GM23338 (cell line): ENCODE measurements around the gene SPIRE2.

ENCODE experiments used
- EZH2 ChIP-seq: fragments of 200-600 bp; sonication (generic); IDR thresholded peaks from one replicate; pipeline ENCODE4 v1.8.0; 2017; ENCODE audit warnings: antibody characterized with exemption, mild to moderate bottlenecking, low read depth; ENCODE audit not compliant: unreplicated experiment
- EZH2phosphoT487 ChIP-seq: fragments of 200-600 bp; sonication (generic); IDR thresholded peaks from one replicate; pipeline ENCODE4 v1.8.1; 2018; ENCODE audit warnings: antibody characterized with exemption; ENCODE audit not compliant: unreplicated experiment
- JUNB ChIP-seq: IDR thresholded peaks from one replicate; pipeline ENCODE4 v1.6.1; 2016; ENCODE audit warnings: antibody characterized with exemption; ENCODE audit not compliant: unreplicated experiment
- NANOG ChIP-seq: IDR thresholded peaks from 2 replicates; pipeline ENCODE4 v1.6.1; 2016; ENCODE audit warnings: antibody characterized with exemption, borderline replicate concordance
- POLR2AphosphoS5 ChIP-seq: IDR thresholded peaks from 2 replicates; pipeline ENCODE4 v1.6.1; 2016; ENCODE audit warnings: antibody characterized with exemption, low read depth
- ZNF331 ChIP-seq: fragments of 250-450 bp; sonication (Bioruptor Pico); IDR thresholded peaks from 2 replicates; pipeline ENCODE4 v1.5.0; 2020; ENCODE audit warnings: low read depth, mild to moderate bottlenecking, moderate library complexity
- TF ChIP-seq, protein P1 (sequence below): IDR thresholded peaks from one replicate; pipeline ENCODE4 v1.6.1; 2018; ENCODE audit warnings: antibody characterized with exemption; ENCODE audit not compliant: unreplicated experiment
- TF ChIP-seq, protein P2 (sequence below), 2 experiments: fragments of 200-600 bp in 1 of 2; sonication (generic) in 1 of 2; conservative IDR thresholded peaks; 2 replicates each; pipeline versions ENCODE4 v1.5.1 to v1.6.1; 2016 to 2017; ENCODE audit warnings: antibody characterized with exemption in 2 of 2, low read depth in 2 of 2, mild to moderate bottlenecking in 2 of 2, moderate library complexity in 1 of 2

DNA sequence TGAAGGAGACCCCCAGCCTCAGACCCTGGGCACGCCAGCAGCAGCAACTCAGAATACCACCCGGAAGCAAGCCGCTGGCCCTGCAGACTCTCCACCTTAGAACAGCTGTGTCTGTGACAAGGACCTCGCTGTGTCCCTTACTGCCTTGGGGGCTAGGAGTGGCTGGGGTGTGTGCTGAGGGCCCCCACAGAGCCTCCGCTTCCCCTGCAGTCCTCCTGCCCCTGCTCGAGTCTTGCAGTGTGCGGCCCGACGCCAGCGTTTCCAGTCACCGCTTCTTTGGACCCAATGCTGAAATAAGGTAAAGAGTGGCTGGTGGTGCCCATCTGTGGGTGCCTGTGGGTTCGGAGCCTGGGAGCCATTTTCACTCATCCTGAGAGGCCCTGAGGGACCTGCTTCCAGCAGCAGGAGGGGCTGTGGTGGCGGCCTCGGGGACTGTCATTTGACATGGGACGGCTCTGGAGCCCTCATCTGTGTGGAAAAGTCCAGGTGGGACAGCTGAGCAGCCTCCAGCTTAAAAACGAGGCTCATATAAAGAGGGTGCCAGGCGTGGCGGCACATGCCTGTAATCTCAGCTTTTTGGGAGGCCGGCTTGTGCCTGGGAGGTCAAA, 75.7 kb downstream of the SPIRE2 start:
- TF ChIP-seq, protein P1, sequence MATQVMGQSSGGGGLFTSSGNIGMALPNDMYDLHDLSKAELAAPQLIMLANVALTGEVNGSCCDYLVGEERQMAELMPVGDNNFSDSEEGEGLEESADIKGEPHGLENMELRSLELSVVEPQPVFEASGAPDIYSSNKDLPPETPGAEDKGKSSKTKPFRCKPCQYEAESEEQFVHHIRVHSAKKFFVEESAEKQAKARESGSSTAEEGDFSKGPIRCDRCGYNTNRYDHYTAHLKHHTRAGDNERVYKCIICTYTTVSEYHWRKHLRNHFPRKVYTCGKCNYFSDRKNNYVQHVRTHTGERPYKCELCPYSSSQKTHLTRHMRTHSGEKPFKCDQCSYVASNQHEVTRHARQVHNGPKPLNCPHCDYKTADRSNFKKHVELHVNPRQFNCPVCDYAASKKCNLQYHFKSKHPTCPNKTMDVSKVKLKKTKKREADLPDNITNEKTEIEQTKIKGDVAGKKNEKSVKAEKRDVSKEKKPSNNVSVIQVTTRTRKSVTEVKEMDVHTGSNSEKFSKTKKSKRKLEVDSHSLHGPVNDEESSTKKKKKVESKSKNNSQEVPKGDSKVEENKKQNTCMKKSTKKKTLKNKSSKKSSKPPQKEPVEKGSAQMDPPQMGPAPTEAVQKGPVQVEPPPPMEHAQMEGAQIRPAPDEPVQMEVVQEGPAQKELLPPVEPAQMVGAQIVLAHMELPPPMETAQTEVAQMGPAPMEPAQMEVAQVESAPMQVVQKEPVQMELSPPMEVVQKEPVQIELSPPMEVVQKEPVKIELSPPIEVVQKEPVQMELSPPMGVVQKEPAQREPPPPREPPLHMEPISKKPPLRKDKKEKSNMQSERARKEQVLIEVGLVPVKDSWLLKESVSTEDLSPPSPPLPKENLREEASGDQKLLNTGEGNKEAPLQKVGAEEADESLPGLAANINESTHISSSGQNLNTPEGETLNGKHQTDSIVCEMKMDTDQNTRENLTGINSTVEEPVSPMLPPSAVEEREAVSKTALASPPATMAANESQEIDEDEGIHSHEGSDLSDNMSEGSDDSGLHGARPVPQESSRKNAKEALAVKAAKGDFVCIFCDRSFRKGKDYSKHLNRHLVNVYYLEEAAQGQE, result no peak
- TF ChIP-seq NANOG (no peak), POLR2AphosphoS5 (no peak), ZNF331 (no peak), JUNB (no peak), EZH2 (no peak), EZH2phosphoT487 (no peak)
- TF ChIP-seq, protein P2, sequence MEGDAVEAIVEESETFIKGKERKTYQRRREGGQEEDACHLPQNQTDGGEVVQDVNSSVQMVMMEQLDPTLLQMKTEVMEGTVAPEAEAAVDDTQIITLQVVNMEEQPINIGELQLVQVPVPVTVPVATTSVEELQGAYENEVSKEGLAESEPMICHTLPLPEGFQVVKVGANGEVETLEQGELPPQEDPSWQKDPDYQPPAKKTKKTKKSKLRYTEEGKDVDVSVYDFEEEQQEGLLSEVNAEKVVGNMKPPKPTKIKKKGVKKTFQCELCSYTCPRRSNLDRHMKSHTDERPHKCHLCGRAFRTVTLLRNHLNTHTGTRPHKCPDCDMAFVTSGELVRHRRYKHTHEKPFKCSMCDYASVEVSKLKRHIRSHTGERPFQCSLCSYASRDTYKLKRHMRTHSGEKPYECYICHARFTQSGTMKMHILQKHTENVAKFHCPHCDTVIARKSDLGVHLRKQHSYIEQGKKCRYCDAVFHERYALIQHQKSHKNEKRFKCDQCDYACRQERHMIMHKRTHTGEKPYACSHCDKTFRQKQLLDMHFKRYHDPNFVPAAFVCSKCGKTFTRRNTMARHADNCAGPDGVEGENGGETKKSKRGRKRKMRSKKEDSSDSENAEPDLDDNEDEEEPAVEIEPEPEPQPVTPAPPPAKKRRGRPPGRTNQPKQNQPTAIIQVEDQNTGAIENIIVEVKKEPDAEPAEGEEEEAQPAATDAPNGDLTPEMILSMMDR (conservative IDR thresholded peaks at IDR 0.05; ENCODE audit: low read depth in 2 of 2), result no peak
